Upper lobe of left lung (tissue), 6 donors: ENCODE results near the gene CD164L2. TPM values are rescaled to one million over a fixed set of nuclear protein-coding genes. Genes with fewer than 3 reads are reported as not detected.

Source experiments
- ATAC-seq, 2 donors: fragments of 200-7000 bp; cut with Tn5 transposase; one replicate each; pipeline ENCODE4 v1.9.1; 2022; ENCODE audit warnings: mild to moderate bottlenecking in 2 of 2, moderate library complexity in 2 of 2; ENCODE audit not compliant: low FRiP score in 2 of 2
- DNase-seq, 2 donors: peaks; one replicate each; pipeline ENCODE4 v3.0.0-alpha.2; 2019 to 2020
- H3K27ac ChIP-seq, 4 donors: fragments of 200-600 bp; sonication (generic); one replicate each; pipeline ENCODE4 v1.5.1; 2016 to 2019
- H3K27me3 ChIP-seq, 4 donors: fragments of 200-600 bp; sonication (generic); one replicate each; pipeline ENCODE4 v1.5.1; 2017 to 2019
- H3K36me3 ChIP-seq, 4 donors: fragments of 200-600 bp; sonication (generic); one replicate each; pipeline ENCODE4 v1.5.1; 2016 to 2019
- H3K4me1 ChIP-seq, 4 donors: fragments of 200-600 bp; sonication (generic); one replicate each; pipeline ENCODE4 v1.5.1; 2018 to 2019
- H3K4me3 ChIP-seq, 4 donors: fragments of 200-600 bp; sonication (generic); one replicate each; pipeline ENCODE4 v1.5.1; 2017 to 2019; ENCODE audit warnings: mild to moderate bottlenecking in 2 of 4, moderate library complexity in 1 of 4
- H3K9me3 ChIP-seq, 4 donors: fragments of 200-600 bp; sonication (generic); one replicate each; pipeline ENCODE4 v1.5.1; 2018 to 2019
- CTCF ChIP-seq, 6 experiments: fragments of 450-650 bp in 4 of 6; fragments of 200-600 bp in 2 of 6; sonication (generic) in 2 of 6; IDR thresholded peaks; one replicate each; pipeline ENCODE4 v1.5.1; 2016 to 2019; ENCODE audit warnings: antibody characterized with exemption in 6 of 6
- EP300 ChIP-seq, 4 donors: sonication (generic); formaldehyde crosslinking; IDR thresholded peaks; one replicate each; pipeline ENCODE4 v1.5.1; 2017; ENCODE audit warnings: antibody characterized with exemption in 4 of 4, control low read depth in 2 of 4
- POLR2A ChIP-seq, 4 donors: fragments of 450-650 bp; IDR thresholded peaks; one replicate each; pipeline ENCODE4 v1.5.1; 2016 to 2017; ENCODE audit warnings: antibody characterized with exemption in 4 of 4, mild to moderate bottlenecking in 2 of 4
- POLR2AphosphoS5 ChIP-seq, 2 donors: sonication (generic); formaldehyde crosslinking; IDR thresholded peaks; one replicate each; pipeline ENCODE4 v1.5.1; 2017; ENCODE audit warnings: antibody characterized with exemption in 2 of 2
- WGBS, 2 donors: methylation state at CpG; one replicate each; pipeline ENCODE4 v1.1.5; 2017 to 2018; 5-methylcytosine and 5-hydroxymethylcytosine counted together
- total RNA-seq, 6 donors: library from RNA; depleted of rRNA in 4 of 6; stranded (reverse); fragments of >200 nt in 4 of 6; gene quantifications; one replicate each; pipeline versions ENCODE4 v1.1.0 to v1.2.1, GENCODE V29; 2016 to 2021
- donor health status: DM: no; HTN: no; CAD: no; lungs with moderate emphysema.
- donor health status: DM: no; HTN: yes; CAD: no; lungs with severe emphysema.

Gene CD164L2
- total RNA-seq, 6 donors from 2014 or later, result 2.3 to 12.3 (median 5.5) TPM

- Histone ChIP-seq H3K4me1 (peaks cover 17 to 50% (median 42%) of the 10 kb centered on the region in 4 donors), H3K9me3 (no peaks in the 10 kb centered on the region), H3K4me3 (no peak overlapping the region), H3K27ac (no peak overlapping the region), H3K27me3 (no peaks in the 10 kb centered on the region), H3K36me3 (peaks cover 0 to 2% (median 0%) of the 10 kb centered on the region in 4 donors)
- 88 to 90% methylated on average over 11 to 12 of the region's 12 CpGs for WGBS, 2 donors
- no peak for ATAC-seq
- TF ChIP-seq EP300 (IDR thresholded peaks at IDR 0.05), result no peak
- no peak for TF ChIP-seq POLR2A (IDR thresholded peaks at IDR 0.05)
- TF ChIP-seq CTCF (IDR thresholded peaks at IDR 0.05), result no peak
- TF ChIP-seq POLR2AphosphoS5 (IDR thresholded peaks at IDR 0.05), result no peak
- peak in 1 of 2 donors; percentile 73 for DNase-seq
Measured at GRCh38 chr1:27345272-27345671, 37.9 kb downstream of the CD164L2 start.

- DNase-seq (no peak), ATAC-seq (no peak)
- Histone ChIP-seq H3K27ac (peak overlapping the region; percentile 68 to 91 (median 89)), H3K4me1 (peaks cover 5 to 35% (median 25%) of the 10 kb centered on the region in 4 donors), H3K9me3 (no peaks in the 10 kb centered on the region), H3K4me3 (peak overlapping the region in 3 of 4 donors; percentile 40 to 57 (median 54)), H3K27me3 (no peaks in the 10 kb centered on the region), H3K36me3 (peaks cover 0 to 1% (median 0%) of the 10 kb centered on the region in 4 donors)
- TF ChIP-seq POLR2A (IDR thresholded peaks at IDR 0.05) (no peak), POLR2AphosphoS5 (IDR thresholded peaks at IDR 0.05) (no peak), EP300 (IDR thresholded peaks at IDR 0.05) (no peak), CTCF (IDR thresholded peaks at IDR 0.05) (no peak)
- 46 to 51% methylated on average over 5 of the region's 5 CpGs for WGBS, 2 donors
Measured at GRCh38 chr1:27343639-27344025, 39.5 kb downstream of the CD164L2 start.

- no peaks in the 10 kb centered on the region for H3K27me3 ChIP-seq
- H3K4me1 ChIP-seq, result peaks cover 5 to 33% (median 24%) of the 10 kb centered on the region in 4 donors
- DNase-seq (peak; percentile 83 to 87), ATAC-seq (peak; percentile 49 to 72)
- no peaks in the 10 kb centered on the region for H3K9me3 ChIP-seq
- peak overlapping the region; percentile 68 to 91 (median 89) for H3K27ac ChIP-seq
- H3K36me3 ChIP-seq, result peaks cover 0 to 3% (median 0%) of the 10 kb centered on the region in 4 donors
- 38 to 41% methylated on average over 18 to 23 of the region's 31 CpGs for WGBS, 2 donors
- H3K4me3 ChIP-seq, result peak overlapping the region; percentile 35 to 57 (median 47)
- TF ChIP-seq EP300 (IDR thresholded peaks at IDR 0.05) (no peak), POLR2AphosphoS5 (IDR thresholded peaks at IDR 0.05) (peak; percentile 13 to 41), POLR2A (IDR thresholded peaks at IDR 0.05) (peak in 2 of 4 donors; percentile 3 to 42), CTCF (IDR thresholded peaks at IDR 0.05) (no peak)
Measured at GRCh38 chr1:27342778-27343638, 40.1 kb downstream of the CD164L2 start.

GRCh38 chr1:27342391-27342777, 40.7 kb downstream of the CD164L2 start:
- ATAC-seq, result peak; percentile 18 to 34
- TF ChIP-seq POLR2AphosphoS5 (IDR thresholded peaks at IDR 0.05) (no peak), EP300 (IDR thresholded peaks at IDR 0.05) (no peak), POLR2A (IDR thresholded peaks at IDR 0.05) (no peak), CTCF (IDR thresholded peaks at IDR 0.05) (no peak)
- peaks cover 0 to 4% (median under 1%) of the 10 kb centered on the region in 4 donors for H3K36me3 ChIP-seq
- peak overlapping the region; percentile 68 to 91 (median 89) for H3K27ac ChIP-seq
- peaks cover 5 to 33% (median 24%) of the 10 kb centered on the region in 4 donors for H3K4me1 ChIP-seq
- peak overlapping the region; percentile 35 to 57 (median 47) for H3K4me3 ChIP-seq
- no peaks in the 10 kb centered on the region for H3K9me3 ChIP-seq
- 39 to 100% methylated on average over 2 to 8 of the region's 8 CpGs for WGBS, 2 donors
- DNase-seq, result no peak
- H3K27me3 ChIP-seq, result no peaks in the 10 kb centered on the region
